K562 (cell line): ENCODE measurements around the gene ALK. TPM values are rescaled to one million over a fixed set of nuclear protein-coding genes. Genes with fewer than 3 reads are reported as not detected.

Experiments used
- ATAC-seq: fragments of 200-7000 bp; cut with Tn5 transposase; 3 replicates; pipeline ENCODE4 v1.9.1; 2020; ENCODE audit warnings: moderate library complexity
- BruUV-seq: library from RNA; stranded (reverse); fragments of 400-500 nt; replicated peaks from 2 replicates; lab custom pipeline; 2021; lab: Mats Ljungman, UMichigan
- CTCF ChIA-PET: fragments of 300-600 bp; formaldehyde crosslinking; extraction: SDS; loops from one replicate; lab custom pipeline; 2021; ENCODE audit warnings: low intra/inter-chr PET ratio; lab: Yijun Ruan, JAX
- POLR2A ChIA-PET: fragments of 300-600, 350-650 bp; sonication (Branson Sonifier 250); formaldehyde crosslinking; extraction: SDS; loops from one replicate; lab custom pipeline; 2021; ENCODE audit warnings: antibody characterized with exemption, inconsistent platforms; lab: Yijun Ruan, JAX
- DNase-seq, 4 experiments: peaks; one replicate each; pipeline versions ENCODE4 v3.0.0 to v3.0.0-alpha.2; 2011 to 2018; ENCODE audit warnings: low spot score in 3 of 4, mixed read lengths in 3 of 4; ENCODE audit errors: extremely low read depth in 1 of 4
- FAIRE-seq: peaks from 2 replicates; lab custom pipeline; 2011; peaks lifted over from hg19 to GRCh38; lab: Jason Lieb, UNC
- H2AFZ ChIP-seq: 2 replicates; pipeline ENCODE4 v1.6.0; 2011; ENCODE audit warnings: low read depth, low read length, control low read depth, inconsistent platforms
- H3K27ac ChIP-seq: fragments of 200-600 bp; 3 replicates; pipeline ENCODE4 v1.8.0; 2011; ENCODE audit warnings: low read depth, mild to moderate bottlenecking, control low read depth, inconsistent platforms, low read length, moderate library complexity, mixed read lengths; ENCODE audit errors: extremely low read depth
- H3K27me3 ChIP-seq, 2 experiments: fragments of 300-600 bp in 1 of 2; 2 replicates in 1 of 2; 3 replicates in 1 of 2; pipeline versions ENCODE4 v1.6.0 to v1.8.0; 2011; ENCODE audit warnings: inconsistent platforms in 2 of 2, low read length in 2 of 2, mild to moderate bottlenecking in 1 of 2, mixed read lengths in 1 of 2, moderate library complexity in 1 of 2; ENCODE audit not compliant: control insufficient read depth in 2 of 2, insufficient read depth in 2 of 2
- H3K36me3 ChIP-seq: fragments of 300-600 bp; 3 replicates; pipeline ENCODE4 v1.8.0; 2011; ENCODE audit warnings: mild to moderate bottlenecking, low read length, inconsistent platforms; ENCODE audit not compliant: control insufficient read depth, insufficient read depth
- H3K4me1 ChIP-seq, 2 experiments: fragments of 200-600 bp in 1 of 2; replicated peaks in 1 of 2; 2 replicates in 1 of 2; 3 replicates in 1 of 2; pipeline versions ENCODE4 v1.5.1 to v1.8.0; 2011; ENCODE audit warnings: inconsistent platforms in 2 of 2, low read length in 2 of 2, mild to moderate bottlenecking in 1 of 2, mixed read lengths in 1 of 2, moderate library complexity in 1 of 2; ENCODE audit not compliant: control insufficient read depth in 2 of 2, insufficient read depth in 2 of 2
- H3K4me2 ChIP-seq: 2 replicates; pipeline ENCODE4 v1.6.1; 2011; ENCODE audit warnings: low read length, control low read depth, inconsistent platforms, mixed read lengths; ENCODE audit not compliant: insufficient read depth
- H3K4me3 ChIP-seq: fragments of 200-600 bp; sonication (generic), shearing (Covaris generic); 2 replicates; pipeline ENCODE4 v1.5.1; 2016; ENCODE audit warnings: control low read depth, inconsistent platforms
- H3K79me2 ChIP-seq: fragments of 200-600 bp; 3 replicates; pipeline ENCODE4 v1.8.0; 2011; ENCODE audit warnings: low read length, inconsistent platforms; ENCODE audit not compliant: control insufficient read depth, insufficient read depth
- H3K9ac ChIP-seq, 2 experiments: 2 replicates each; pipeline versions ENCODE4 v1.6.0 to v1.6.1; 2011; ENCODE audit warnings: low read depth in 2 of 2, low read length in 2 of 2, control low read depth in 1 of 2, inconsistent platforms in 1 of 2, mild to moderate bottlenecking in 1 of 2, mixed read lengths in 1 of 2; ENCODE audit not compliant: insufficient read depth in 1 of 2
- H3K9me1 ChIP-seq: one replicate; pipeline ENCODE4 v1.6.0; 2011; ENCODE audit warnings: inconsistent platforms, mild to moderate bottlenecking, low read length, moderate library complexity; ENCODE audit not compliant: control insufficient read depth, insufficient read depth
- H3K9me3 ChIP-seq: replicated peaks from 2 replicates; pipeline ENCODE4 v1.5.1; 2011; ENCODE audit warnings: low read depth, low read length, inconsistent platforms; ENCODE audit not compliant: control insufficient read depth, insufficient read depth
- H4K20me1 ChIP-seq: replicated peaks from 2 replicates; pipeline ENCODE4 v1.6.1; 2011; ENCODE audit warnings: low read length, inconsistent platforms, mixed read lengths; ENCODE audit not compliant: control insufficient read depth, insufficient read depth
- CHD1 ChIP-seq: fragments of 200-600 bp; sonication (generic); IDR thresholded peaks from one replicate; pipeline ENCODE4 v1.6.1; 2012; ENCODE audit warnings: mild to moderate bottlenecking, moderate library complexity, low read length, inconsistent platforms
- KAT2B ChIP-seq: IDR thresholded peaks from one replicate; pipeline ENCODE4 v1.6.1; 2012; ENCODE audit warnings: low read depth, mild to moderate bottlenecking, control low read depth, inconsistent platforms, low read length, moderate library complexity
- MTA1 ChIP-seq: fragments of 450-650 bp; IDR thresholded peaks from 2 replicates; pipeline ENCODE4 v1.6.1; 2017; ENCODE audit warnings: borderline replicate concordance
- PKNOX1 ChIP-seq: fragments of 450-650 bp; IDR thresholded peaks from 2 replicates; pipeline ENCODE4 v1.6.1; 2016
- RBM17 ChIP-seq: fragments of 200-400 bp; formaldehyde crosslinking; IDR thresholded peaks from 2 replicates; pipeline ENCODE4 v1.6.1; 2017; ENCODE audit warnings: low read depth, mild to moderate bottlenecking, low read length, borderline replicate concordance
- TBP ChIP-seq: optimal IDR thresholded peaks from 2 replicates; pipeline ENCODE3; 2011; ENCODE audit warnings: low read depth, low read length, improper control_type of control experiment
- TEAD1 ChIP-seq, 2 experiments: fragments of 450-650 bp in 1 of 2; sonication (generic) in 1 of 2; formaldehyde crosslinking; IDR thresholded peaks; 2 replicates each; pipeline versions ENCODE4 v1.4.0 to v1.8.0; 2020 to 2022; ENCODE audit warnings: mild to moderate bottlenecking in 2 of 2, missing genetic modification reagents in 1 of 2
- ZNF384 ChIP-seq: IDR thresholded peaks from 2 replicates; pipeline ENCODE4 v1.6.1; 2012; ENCODE audit warnings: low read depth, low read length, improper control_type of control experiment
- ZNF668 ChIP-seq: fragments of 250-450 bp; sonication (Bioruptor Pico); IDR thresholded peaks from 2 replicates; pipeline ENCODE4 v1.8.0; 2022; ENCODE audit warnings: mild to moderate bottlenecking, inconsistent platforms
- WGBS: fragments of 100-300 bp; shearing (Covaris generic); methylation state at CpG from one replicate; pipeline ENCODE4 v1.1.6; 2016; ENCODE audit warnings: low coverage, mixed read lengths; ENCODE audit not compliant: insufficient coverage; ENCODE audit errors: missing lambda C conversion rate; 5-methylcytosine and 5-hydroxymethylcytosine counted together
- in situ Hi-C: fragments of 300-500 bp; cut with MboI; formaldehyde crosslinking; loops from 4 replicates; pipeline ENCODE4 v1.15.0; 2018; ENCODE audit warnings: inconsistent platforms, mixed read lengths
- intact Hi-C: fragments of 100-400 bp; cut with micrococcal nuclease; formaldehyde crosslinking; loops from 2 replicates; pipeline ENCODE4 v1.14.2; 2022
- polyA plus RNA-seq, 8 experiments: library from polyadenylated mRNA; depleted of rRNA in 4 of 8; stranded (reverse) in 5 of 8; unstranded in 3 of 8; fragments of >200 nt; fragmentation: Nextera tagmentation in 2 of 8; fragmentation: Illumina TruSeq in 1 of 8; extraction: Ambion mirVana in 2 of 8; extraction: Trizol in 1 of 8; gene quantifications; 2 replicates each; pipeline versions ENCODE4 v1.2.1 to v1.2.3, GENCODE V29; 2011 to 2014; ENCODE audit warnings: inconsistent platforms in 1 of 8, missing spikeins in 1 of 8
- total RNA-seq, 7 experiments: library from RNA; depleted of rRNA in 6 of 7; stranded (reverse); fragments of >200 nt in 6 of 7; fragmentation: Illumina TruSeq in 2 of 7; extraction: Trizol in 2 of 7; gene quantifications; 2 replicates each; pipeline versions ENCODE4 v1.2.1 to v1.2.3, GENCODE V29; 2011 to 2021; ENCODE audit warnings: low replicate concordance in 1 of 7

The ALK gene
- total and polyA plus RNA-seq, 9 of the 15 experiments (the other 6 are each of a cell fraction or from before 2014, with no cell fraction given) = not detected

- no TSS peak for BruUV-seq
- Histone ChIP-seq H3K4me3 (no peak overlapping the region), H3K9me1 (no peaks in the 10 kb centered on the region), H3K4me1 (no peaks in the 10 kb centered on the region), H3K4me2 (no peak overlapping the region), H3K27me3 (peaks cover 0 to 49% of the 10 kb centered on the region in 2 experiments; a peak in 4 of 5 replicates), H2AFZ (no peak overlapping the region), H3K27ac (no peak overlapping the region), H3K36me3 (no peaks in the 10 kb centered on the region), H4K20me1 (no peaks in the 10 kb centered on the region), H3K79me2 (no peaks in the 10 kb centered on the region), H3K9me3 (no peaks in the 10 kb centered on the region), H3K9ac (no peak overlapping the region)
- TF ChIP-seq TEAD1 (CRISPR knock-in tag; IDR thresholded peaks at IDR 0.05) (no peak), ZNF668 (CRISPR knock-in tag) (no peak), ZNF384 (no peak), MTA1 (no peak), PKNOX1 (no peak), TBP (no peak), KAT2B (no peak), CHD1 (no peak), RBM17 (no peak)
- CTCF ChIA-PET = no interaction called here
- POLR2A ChIA-PET = interaction anchor here (0.5 kb wide), 1 partner anchor 69 kb away, joined by 3 read pairs; no protein-coding TSS in a partner anchor
- ATAC-seq (no peak), FAIRE-seq (no peak), DNase-seq (no peak)
- intact Hi-C loops = no loop called here
- in situ Hi-C loops = no loop called here
- WGBS = 0% methylated on average over 6 of the region's 6 CpGs
Measured at GRCh38 chr2:29241955-29242565, 679.3 kb downstream of the ALK start.
